Epidermal melanocyte (primary cell): Measurements from ENCODE around the gene FBXO46.
"Not testable (repeated sequence)": the region's sequence is repeated elsewhere in the genome, so short reads cannot be mapped to it uniquely, and the experiment has no call there.

Experiments
- DNase-seq: peaks from one replicate; pipeline ENCODE4 v3.0.0; 2011; ENCODE audit warnings: low spot score; ENCODE audit not compliant: insufficient read length

The FBXO46 gene

GRCh38 chr19:45728683-45729082 lies 2.0 kb downstream of the FBXO46 start:
- DNase-seq: not testable (repeated sequence)

GRCh38 chr19:45720065-45720464 lies 10.6 kb downstream of the FBXO46 start:
- not testable (repeated sequence) for DNase-seq

GRCh38 chr19:45717983-45718650 lies 12.6 kb downstream of the FBXO46 start:
- no peak for DNase-seq

- DNase-seq: peak; percentile 99
Measured at GRCh38 chr19:45717131-45717982, 13.3 kb downstream of the FBXO46 start.

- DNase-seq: peak; percentile 35
Measured at GRCh38 chr19:45716359-45717130, 14.2 kb downstream of the FBXO46 start.

- DNase-seq: no peak
Measured at GRCh38 chr19:45715139-45715538, 15.6 kb downstream of the FBXO46 start.

- DNase-seq: no peak
Measured at GRCh38 chr19:45713141-45713540, 17.6 kb downstream of the FBXO46 start.

GRCh38 chr19:45712699-45713067 lies 18.0 kb downstream of the FBXO46 start:
- no peak for DNase-seq

GRCh38 chr19:45711851-45712698 lies 18.6 kb downstream of the FBXO46 start:
- DNase-seq: no peak

- no peak for DNase-seq
Measured at GRCh38 chr19:45710356-45711130, 20.2 kb downstream of the FBXO46 start.

GRCh38 chr19:45705710-45706415 lies 24.8 kb downstream of the FBXO46 start:
- no peak for DNase-seq

GRCh38 chr19:45705115-45705514 lies 25.6 kb downstream of the FBXO46 start:
- no peak for DNase-seq

GRCh38 chr19:45701676-45702075 lies 29.0 kb downstream of the FBXO46 start:
- no peak for DNase-seq

GRCh38 chr19:45693106-45693788 lies 37.4 kb downstream of the FBXO46 start:
- peak; percentile 82 for DNase-seq

GRCh38 chr19:45692187-45693105 lies 38.2 kb downstream of the FBXO46 start, which contains the start of gene QPCTL:
QPCTL (plus strand) TSS chr19:45692666; CDS start chr19:45692704, 38 bp downstream.
- DNase-seq: peak; percentile 96

GRCh38 chr19:45691516-45692186 lies 39.0 kb downstream of the FBXO46 start, which contains the start of gene SNRPD2:
SNRPD2 (minus strand) TSS chr19:45691953; CDS start chr19:45691888, 65 bp downstream.
- peak; percentile 79 for DNase-seq

GRCh38 chr19:45687599-45687998 lies 43.1 kb downstream of the FBXO46 start:
- DNase-seq: no peak
